GM19239 (cell line): ENCODE results near the gene AGBL5.
A peak's percentile ranks its signal among the peaks of the same experiment; 100 is the strongest.
"Not testable (repeated sequence)": the region's sequence is repeated elsewhere in the genome, so short reads cannot be mapped to it uniquely, and the experiment has no call there.

Experiments
- DNase-seq: peaks from one replicate; pipeline ENCODE4 v3.0.0; 2011; ENCODE audit warnings: low spot score; ENCODE audit not compliant: insufficient read length
- FAIRE-seq: peaks from 2 replicates; lab custom pipeline; 2011; peaks lifted over from hg19 to GRCh38; lab: Jason Lieb, UNC

Gene AGBL5

GRCh38 chr2:27074738-27075565, 23.5 kb downstream of the AGBL5 start:
- no peak for DNase-seq
- FAIRE-seq, result peak; percentile 79

DNA sequence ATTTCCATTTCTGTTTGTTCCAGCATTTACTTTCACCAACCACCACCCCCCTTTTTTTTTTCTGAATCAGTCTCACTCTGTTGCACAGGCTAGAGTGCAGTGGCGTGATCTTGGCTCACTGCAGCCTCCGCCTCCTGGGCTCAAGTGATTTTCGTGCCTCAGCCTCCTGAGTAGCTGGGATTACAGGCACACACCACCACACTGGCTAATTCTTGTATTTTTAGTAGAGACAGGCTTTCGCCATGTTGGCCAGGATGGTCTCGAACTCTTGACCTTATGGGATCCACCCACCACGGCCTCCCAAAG, 24.1 kb downstream of the AGBL5 start:
- FAIRE-seq, DNase-seq: not testable (repeated sequence)

- no peak for FAIRE-seq
- DNase-seq, result no peak
Observed at GRCh38 chr2:27076323-27076722, 24.9 kb downstream of the AGBL5 start.

DNA sequence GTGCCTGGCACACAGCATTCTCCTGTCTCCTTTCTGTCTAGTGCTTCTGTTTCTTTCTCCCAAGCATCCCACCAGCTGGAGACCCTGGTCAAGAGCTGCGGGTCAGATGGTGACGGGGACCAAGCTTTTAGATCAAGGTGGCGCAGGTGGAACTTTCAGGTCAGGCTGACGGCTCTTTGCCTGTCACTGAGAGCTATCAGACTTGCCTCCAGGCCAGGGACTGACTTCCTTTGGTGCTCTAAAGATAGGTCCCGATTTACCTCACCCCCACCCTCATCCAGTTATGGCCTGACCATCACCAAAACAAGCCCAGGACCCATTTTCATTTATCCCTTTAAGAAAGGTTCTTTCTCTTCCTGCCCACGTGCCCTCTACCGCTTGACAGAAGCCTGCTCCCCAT, 25.8 kb downstream of the AGBL5 start:
- no peak for DNase-seq
- no peak for FAIRE-seq

DNA sequence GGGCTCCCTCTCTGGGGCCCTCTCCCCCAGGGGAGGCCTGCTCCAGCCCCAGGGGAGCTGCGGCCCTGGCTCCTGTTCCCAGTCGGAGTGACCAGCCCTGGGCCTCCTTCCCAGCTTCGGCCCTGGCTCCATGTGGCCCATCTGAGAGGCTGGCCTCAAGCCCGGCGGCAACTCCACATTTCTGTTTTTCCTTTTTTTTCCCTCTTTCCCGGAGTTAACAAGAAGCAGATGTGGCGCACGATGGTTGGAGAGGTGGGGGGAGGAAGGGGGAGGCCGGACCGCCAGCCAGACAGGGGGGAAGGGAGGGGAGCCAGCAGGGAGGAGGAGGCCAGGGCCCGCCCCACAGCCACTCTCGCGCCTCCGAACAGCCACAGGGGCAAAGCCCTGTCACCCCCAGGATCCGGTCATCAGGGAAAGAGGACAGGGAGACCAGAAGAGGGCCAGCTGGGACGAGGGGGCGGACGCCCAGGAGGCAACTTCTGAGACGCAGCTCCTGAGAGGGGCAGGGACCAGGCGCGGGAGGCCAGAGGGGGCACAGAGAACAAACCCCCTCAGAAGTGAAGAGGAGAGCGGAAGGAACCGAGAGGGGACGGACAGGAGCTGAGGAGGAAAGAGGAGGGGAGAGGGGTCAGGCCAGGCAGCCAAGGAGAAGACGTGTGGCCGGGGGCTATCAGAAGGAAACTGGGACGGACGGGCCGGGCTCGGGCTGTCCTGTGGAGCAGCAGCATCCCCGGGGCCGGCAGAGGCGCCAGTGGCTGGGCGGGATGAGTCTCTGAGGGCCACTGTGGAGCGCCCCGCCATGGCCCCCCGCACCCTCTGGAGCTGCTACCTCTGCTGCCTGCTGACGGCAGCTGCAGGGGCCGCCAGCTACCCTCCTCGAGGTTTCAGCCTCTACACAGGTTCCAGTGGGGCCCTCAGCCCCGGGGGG, 27.1 kb downstream of the AGBL5 start, which contains the start of gene EMILIN1:
EMILIN1 (plus strand) TSS at position 349 of the 928 bp plus-strand sequence; CDS start at position 800, 451 bp downstream.
- FAIRE-seq, result no peak

DNA sequence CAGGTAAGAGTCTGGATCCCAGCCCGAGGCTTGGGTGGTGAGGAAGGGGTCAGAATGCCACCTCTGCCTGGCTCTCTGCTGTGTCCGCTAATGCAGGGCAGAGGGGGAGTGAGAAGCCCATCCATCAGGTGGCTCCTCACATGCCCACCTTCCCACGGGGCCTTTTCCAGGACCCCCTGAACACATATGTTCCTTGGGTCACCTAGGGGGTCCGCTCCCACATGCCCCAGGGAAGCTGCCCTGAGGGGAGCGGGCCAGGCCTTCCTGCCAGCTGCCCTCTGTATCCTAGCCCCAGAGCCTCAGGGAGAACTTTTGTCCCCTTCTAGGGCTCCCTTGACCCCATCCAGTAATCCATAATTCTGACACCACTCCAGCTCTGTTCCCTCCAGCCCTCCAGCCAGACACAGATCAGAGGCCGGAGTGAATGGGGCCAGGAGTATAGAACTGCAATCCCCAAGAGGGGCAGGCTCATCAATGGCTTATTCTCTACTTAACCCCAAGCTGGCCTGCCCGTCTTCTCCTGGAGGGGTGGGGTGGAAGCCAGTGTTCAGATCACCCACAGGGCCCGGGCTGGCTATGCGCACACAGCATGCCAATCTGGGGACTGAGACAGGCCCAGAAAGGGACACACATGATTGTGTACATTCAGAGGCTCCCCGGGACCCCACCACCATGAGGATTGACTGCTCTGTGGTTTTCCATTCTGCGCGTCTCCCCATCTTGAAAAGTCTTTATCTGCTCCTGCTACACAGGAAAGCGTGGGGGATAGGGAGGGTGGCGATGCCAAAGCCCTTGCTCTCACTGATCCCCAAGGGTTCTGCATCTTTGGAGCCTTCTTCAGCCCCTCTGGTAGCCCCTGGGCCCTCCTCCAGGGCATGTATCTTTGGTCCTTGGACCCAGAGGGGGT, 28.0 kb downstream of the AGBL5 start:
- DNase-seq, result no peak
- no peak for FAIRE-seq

More for the DNA sequence above, 27.1 kb downstream of the AGBL5 start, which contains the start of gene EMILIN1:
- no peak for DNase-seq

GRCh38 chr2:27080140-27080469, 28.6 kb downstream of the AGBL5 start:
- FAIRE-seq, result no peak

DNA sequence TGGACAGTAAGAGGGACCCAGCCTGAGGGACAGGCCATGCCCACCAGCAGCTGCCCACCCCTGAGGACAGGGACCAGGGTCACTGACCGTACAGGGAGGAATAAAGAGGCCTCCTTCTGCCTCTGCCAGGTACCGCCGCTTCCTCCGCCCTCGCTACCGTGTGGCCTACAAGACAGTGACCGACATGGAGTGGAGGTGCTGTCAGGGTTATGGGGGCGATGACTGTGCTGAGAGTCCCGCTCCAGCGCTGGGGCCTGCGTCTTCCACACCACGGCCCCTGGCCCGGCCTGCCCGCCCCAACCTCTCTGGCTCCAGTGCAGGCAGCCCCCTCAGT, 29.1 kb downstream of the AGBL5 start:
- FAIRE-seq, result no peak
- DNase-seq, result no peak

More at GRCh38 chr2:27080140-27080469, 28.6 kb downstream of the AGBL5 start:
- DNase-seq, result no peak

- FAIRE-seq, result no peak
Observed at GRCh38 chr2:27081984-27082772, 30.7 kb downstream of the AGBL5 start.

GRCh38 chr2:27082773-27083409, 31.4 kb downstream of the AGBL5 start:
- DNase-seq (no peak), FAIRE-seq (no peak)

More at GRCh38 chr2:27081984-27082772, 30.7 kb downstream of the AGBL5 start:
- no peak for DNase-seq

GRCh38 chr2:27083410-27084296, 32.2 kb downstream of the AGBL5 start:
- FAIRE-seq (no peak), DNase-seq (no peak)

- no peak for DNase-seq
- FAIRE-seq, result no peak
Observed at GRCh38 chr2:27084297-27085061, 33.0 kb downstream of the AGBL5 start.

DNA sequence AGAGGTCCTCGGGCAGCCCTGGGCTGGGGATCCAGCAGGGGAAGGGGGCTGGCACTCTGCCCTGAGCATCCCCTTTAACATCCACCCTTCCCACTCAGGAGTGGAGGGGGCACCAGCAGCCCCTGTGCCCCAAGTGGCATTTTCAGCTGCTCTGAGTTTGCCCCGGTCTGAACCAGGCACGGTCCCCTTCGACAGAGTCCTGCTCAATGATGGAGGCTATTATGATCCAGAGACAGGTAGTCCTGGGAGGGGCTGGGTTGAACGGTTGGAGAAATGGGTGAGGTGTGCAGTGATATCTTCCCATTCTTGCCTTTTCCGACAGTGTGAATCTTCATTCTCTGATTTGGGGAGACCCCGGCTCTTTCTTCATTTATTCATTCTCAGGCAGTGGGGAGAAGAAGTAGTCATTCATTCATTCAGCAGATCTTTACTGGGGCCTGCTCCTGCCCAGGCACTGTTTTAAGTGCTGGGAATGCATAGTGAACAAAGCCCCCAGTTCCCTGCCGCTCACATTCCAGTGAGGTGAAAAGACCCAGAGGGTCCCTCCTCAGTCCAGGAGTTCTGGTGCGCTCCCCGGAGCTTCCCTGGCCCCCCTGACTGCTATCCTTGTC, 33.7 kb downstream of the AGBL5 start:
- no peak for FAIRE-seq

DNA sequence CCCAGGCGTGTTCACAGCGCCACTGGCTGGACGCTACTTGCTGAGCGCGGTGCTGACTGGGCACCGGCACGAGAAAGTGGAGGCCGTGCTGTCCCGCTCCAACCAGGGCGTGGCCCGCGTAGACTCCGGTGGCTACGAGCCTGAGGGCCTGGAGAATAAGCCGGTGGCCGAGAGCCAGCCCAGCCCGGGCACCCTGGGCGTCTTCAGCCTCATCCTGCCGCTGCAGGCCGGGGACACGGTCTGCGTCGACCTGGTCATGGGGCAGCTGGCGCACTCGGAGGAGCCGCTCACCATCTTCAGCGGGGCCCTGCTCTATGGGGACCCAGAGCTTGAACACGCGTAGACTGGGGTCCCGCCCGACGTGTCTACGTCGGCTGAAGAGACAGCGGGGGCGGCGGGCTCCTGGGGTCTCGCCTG, 34.2 kb downstream of the AGBL5 start:
- FAIRE-seq, result peak; percentile 42

More for the DNA sequence above, 33.7 kb downstream of the AGBL5 start:
- no peak for DNase-seq

GRCh38 chr2:27086090-27086723, 34.7 kb downstream of the AGBL5 start:
- FAIRE-seq (no peak), DNase-seq (peak; percentile 95)

More for the DNA sequence above, 34.2 kb downstream of the AGBL5 start:
- no peak for DNase-seq
